Fibroblast of upper back skin (primary cell): Measurements from ENCODE around the gene DDC.
A peak's percentile ranks its signal among the peaks of the same experiment; 100 is the strongest.

ENCODE experiments used
- DNase-seq: peaks from one replicate; pipeline ENCODE4 v3.0.0-alpha.2; 2013

The DDC gene

GRCh38 chr7:50564640-50565558, at the start of gene DDC:
Gene DDC (minus strand): TSS chr7:50565405. CDS start chr7:50544085, 21,320 bp downstream.
- no peak for DNase-seq

GRCh38 chr7:50613473-50613872, 48.3 kb upstream of the DDC start:
- DNase-seq: no peak

- DNase-seq: no peak
These were observed 47.5 kb upstream of the DDC start for GRCh38 chr7:50612704-50613103.

- peak; percentile 44 for DNase-seq
These were observed 45.5 kb upstream of the DDC start for GRCh38 chr7:50610521-50611277.

GRCh38 chr7:50608196-50608906, 43.1 kb upstream of the DDC start:
- no peak for DNase-seq

GRCh38 chr7:50607524-50608125, 42.4 kb upstream of the DDC start:
- DNase-seq: no peak

- no peak for DNase-seq
These were observed 39.9 kb upstream of the DDC start for GRCh38 chr7:50605059-50605458.

GRCh38 chr7:50603287-50603686, 38.1 kb upstream of the DDC start:
- no peak for DNase-seq

GRCh38 chr7:50599385-50599784, 34.2 kb upstream of the DDC start:
- no peak for DNase-seq

GRCh38 chr7:50598460-50599343, 33.5 kb upstream of the DDC start:
- DNase-seq: no peak

- no peak for DNase-seq
These were observed 31.3 kb upstream of the DDC start for GRCh38 chr7:50596484-50596883.

- peak; percentile 44 for DNase-seq
These were observed 30.4 kb upstream of the DDC start for GRCh38 chr7:50595491-50596102.

GRCh38 chr7:50594734-50595485, 29.7 kb upstream of the DDC start:
- DNase-seq: no peak

GRCh38 chr7:50594136-50594535, 28.9 kb upstream of the DDC start:
- no peak for DNase-seq

GRCh38 chr7:50592940-50593339, 27.7 kb upstream of the DDC start:
- DNase-seq: no peak

GRCh38 chr7:50591480-50592438, 26.6 kb upstream of the DDC start:
- no peak for DNase-seq

- DNase-seq: no peak
These were observed 25.9 kb upstream of the DDC start for GRCh38 chr7:50591098-50591479.

GRCh38 chr7:50590535-50590934, 25.3 kb upstream of the DDC start:
- DNase-seq: no peak

- DNase-seq: no peak
These were observed 24.2 kb upstream of the DDC start for GRCh38 chr7:50589364-50589763.
